Measurements from ENCODE around the gene FRMPD4.

DNA sequence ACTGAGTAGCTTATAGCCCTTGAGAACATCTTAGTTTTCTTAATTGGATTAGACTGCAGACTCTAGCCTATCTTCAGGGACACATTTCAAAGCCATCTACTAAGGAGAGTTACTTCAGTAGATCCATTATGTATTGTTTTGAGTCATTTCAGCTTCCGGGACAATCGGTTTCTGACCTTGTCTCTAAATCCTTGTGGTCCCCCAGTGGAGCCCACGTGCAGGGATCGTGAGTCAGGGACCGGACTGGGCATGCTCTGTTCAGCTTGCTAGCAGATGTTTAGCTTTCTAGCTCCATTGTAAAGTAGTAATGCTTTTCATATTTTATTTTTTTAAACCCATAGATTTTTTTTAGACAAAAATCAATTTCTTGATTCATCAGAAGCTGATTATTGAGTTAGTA is 441.0 kb downstream of the FRMPD4 start:
- TF ChIP-seq, protein P1, sequence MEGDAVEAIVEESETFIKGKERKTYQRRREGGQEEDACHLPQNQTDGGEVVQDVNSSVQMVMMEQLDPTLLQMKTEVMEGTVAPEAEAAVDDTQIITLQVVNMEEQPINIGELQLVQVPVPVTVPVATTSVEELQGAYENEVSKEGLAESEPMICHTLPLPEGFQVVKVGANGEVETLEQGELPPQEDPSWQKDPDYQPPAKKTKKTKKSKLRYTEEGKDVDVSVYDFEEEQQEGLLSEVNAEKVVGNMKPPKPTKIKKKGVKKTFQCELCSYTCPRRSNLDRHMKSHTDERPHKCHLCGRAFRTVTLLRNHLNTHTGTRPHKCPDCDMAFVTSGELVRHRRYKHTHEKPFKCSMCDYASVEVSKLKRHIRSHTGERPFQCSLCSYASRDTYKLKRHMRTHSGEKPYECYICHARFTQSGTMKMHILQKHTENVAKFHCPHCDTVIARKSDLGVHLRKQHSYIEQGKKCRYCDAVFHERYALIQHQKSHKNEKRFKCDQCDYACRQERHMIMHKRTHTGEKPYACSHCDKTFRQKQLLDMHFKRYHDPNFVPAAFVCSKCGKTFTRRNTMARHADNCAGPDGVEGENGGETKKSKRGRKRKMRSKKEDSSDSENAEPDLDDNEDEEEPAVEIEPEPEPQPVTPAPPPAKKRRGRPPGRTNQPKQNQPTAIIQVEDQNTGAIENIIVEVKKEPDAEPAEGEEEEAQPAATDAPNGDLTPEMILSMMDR (IDR thresholded peaks at IDR 0.05; ENCODE audit: insufficient read depth, low read depth, low read length): no peak
- TF ChIP-seq EZH2 (IDR thresholded peaks at IDR 0.05; ENCODE audit: insufficient read depth, low read length): no peak

All from astrocyte (in vitro differentiated cells and primary cell).